Umbilical cord (tissue), 2 donors: Measurements from ENCODE around the gene PCBP3. TPM values are rescaled to one million over a fixed set of nuclear protein-coding genes. Genes with fewer than 3 reads are reported as not detected.

ENCODE experiments used
- DNase-seq: peaks from one replicate; pipeline ENCODE4 v3.0.0-alpha.2; 2015; ENCODE audit warnings: low spot score
- total RNA-seq: library from RNA; depleted of rRNA; stranded (reverse); fragments of >200 nt; gene quantifications from one replicate; pipeline ENCODE4 v1.2.3, GENCODE V29; 2014; ENCODE audit warnings: low replicate concordance; ENCODE audit not compliant: insufficient read depth

Gene PCBP3
- total RNA-seq, 1 donor from 2014 or later = 4.8 TPM

- DNase-seq = no peak
Measured at GRCh38 chr21:45990741-45991605, 347.4 kb downstream of the PCBP3 start.

- DNase-seq = no peak
Measured at GRCh38 chr21:45991606-45992300, 348.2 kb downstream of the PCBP3 start.

Other genes starting within 250 kb of the PCBP3 start
- 266 TPM for gene COL18A1, start 238.6 kb upstream of the PCBP3 start, total RNA-seq
- gene SLC19A1, start 101.3 kb upstream of the PCBP3 start, total RNA-seq = 14.2 TPM